ENCODE data around the gene DNAH1. TPM values are rescaled to one million over a fixed set of nuclear protein-coding genes. Genes with fewer than 3 reads are reported as not detected.

DNAH1 gene
- total and polyA plus RNA-seq, 2 of the 4 experiments (the other 2 are of a cell fraction) = 2.0 to 4.0 TPM

- Histone ChIP-seq H2BK20ac (ENCODE audit: low read depth, low read length) (no peak overlapping the region), H3K4me1 (ENCODE audit: control insufficient read depth, insufficient read depth, low read length) (no peaks in the 10 kb centered on the region), H2AK9ac (replicated peaks; ENCODE audit: low read depth, low read length, poor library complexity) (no peak overlapping the region), H2BK15ac (ENCODE audit: low read depth, low read length) (no peak overlapping the region), H3K9me3 (ENCODE audit: control insufficient read depth, insufficient read depth, low read length) (no peaks in the 10 kb centered on the region), H3K4ac (ENCODE audit: low read depth, low read length) (no peak overlapping the region), H4K8ac (ENCODE audit: low read depth in 2 of 2, low read length in 2 of 2) (no peak overlapping the region), H2BK5ac (ENCODE audit: low read depth, low read length, poor library complexity, severe bottlenecking) (no peak overlapping the region), H3K4me3 (ENCODE audit: insufficient read depth, low read depth, low read length) (no peak overlapping the region), H3K36me3 (ENCODE audit: control insufficient read depth, insufficient read depth, low read length) (peaks cover 11% of the 10 kb centered on the region; the same call in 1 of the 2 replicates), H2AFZ (replicated peaks; ENCODE audit: low read length, poor library complexity) (no peak overlapping the region), H3K4me2 (ENCODE audit: low read depth, low read length) (no peak overlapping the region), H4K91ac (ENCODE audit: insufficient read depth, low read depth, low read length) (no peak overlapping the region), H3K14ac (replicated peaks; ENCODE audit: low read depth, low read length) (no peak overlapping the region), H3K9ac (ENCODE audit: low read depth, low read length) (no peak overlapping the region), H4K5ac (ENCODE audit: low read depth, low read length) (no peak overlapping the region), H3K9me1 (ENCODE audit: insufficient read depth, low read length) (no peaks in the 10 kb centered on the region; the same call in 1 of the 2 replicates), H2AK5ac (ENCODE audit: low read depth, low read length) (no peak overlapping the region), H3K27me3 (ENCODE audit: control insufficient read depth, insufficient read depth, low read length) (no peaks in the 10 kb centered on the region), H3K23ac (ENCODE audit: low read depth, low read length) (no peak overlapping the region), H3K18ac (ENCODE audit: low read depth, low read length) (no peak overlapping the region), H3K27ac (ENCODE audit: insufficient read depth, low read length) (no peak overlapping the region), H4K20me1 (ENCODE audit: insufficient read depth, low read length) (no peaks in the 10 kb centered on the region), H3K56ac (ENCODE audit: extremely low read depth, insufficient read depth, low read length) (no peak overlapping the region), H2BK120ac (ENCODE audit: low read depth, low read length) (no peak overlapping the region), H3K79me1 (ENCODE audit: low read depth in 1 of 2, low read length in 2 of 2) (no peaks in the 10 kb centered on the region)
- ChIA-PET CTCF (interaction anchor here (1.1 kb wide), 1 partner anchor 141 kb away, joined by 4 read pairs; no protein-coding TSS in a partner anchor), POLR2A (ENCODE audit: unreplicated experiment) (no interaction called here)
- intact Hi-C loops (cut with micrococcal nuclease) = no loop called here
- DNase-seq (no peak), ATAC-seq (ENCODE audit: low read depth) (no peak)
- no TSS peak for BruUV-seq (replicated peaks)
- 100% methylated on average over 2 of the region's 13 CpGs; no CpG with 5 or more reads in 1 of the 2 experiments for WGBS, 2 experiments (ENCODE audit: extremely low coverage in 2 of 2, insufficient read length in 1 of 2)
- dilution Hi-C loops (cut with HindIII; ENCODE audit: low sequenced_read_pairs, unreplicated experiment) = no loop called here
- TF ChIP-seq USF2 (IDR thresholded peaks at IDR 0.05; ENCODE audit: low read depth, low read length) (no peak), ELK1 (IDR thresholded peaks at IDR 0.05; ENCODE audit: borderline replicate concordance, low read depth, low read length) (no peak), FOS (IDR thresholded peaks at IDR 0.05; ENCODE audit: low read depth, low read length) (no peak), SMC3 (IDR thresholded peaks at IDR 0.05; ENCODE audit: low read depth, low read length) (no peak), NFE2L2 (IDR thresholded peaks at IDR 0.05; ENCODE audit: low read depth, low read length) (no peak), CTCF (conservative IDR thresholded peaks at IDR 0.05; ENCODE audit: low read depth, low read length) (no peak), MAZ (IDR thresholded peaks at IDR 0.05; ENCODE audit: borderline replicate concordance, low read depth, low read length) (no peak), RCOR1 (IDR thresholded peaks at IDR 0.05; ENCODE audit: insufficient replicate concordance, low read length) (no peak), MAFK (IDR thresholded peaks at IDR 0.05; ENCODE audit: low read depth, low read length) (no peak), RAD21 (IDR thresholded peaks at IDR 0.05; ENCODE audit: low read length) (no peak), RFX5 (IDR thresholded peaks at IDR 0.05; ENCODE audit: low read depth, low read length) (no peak), CEBPB (IDR thresholded peaks at IDR 0.05; ENCODE audit: low read depth, low read length) (no peak), POLR2A (IDR thresholded peaks at IDR 0.05; ENCODE audit: low read depth, low read length) (no peak), MXI1 (IDR thresholded peaks at IDR 0.05; ENCODE audit: borderline replicate concordance, low read depth, low read length) (no peak), CHD1 (IDR thresholded peaks at IDR 0.05; ENCODE audit: low read depth, low read length) (no peak), BHLHE40 (IDR thresholded peaks at IDR 0.05; ENCODE audit: low read depth, low read length) (no peak)
- in situ Hi-C loops (cut with MboI; ENCODE audit: low sequenced_read_pairs) = no loop called here
Observed at GRCh38 chr3:52361454-52361853, 45.3 kb downstream of the DNAH1 start.
